Measurements from ENCODE around the gene NLGN2. TPM values are rescaled to one million over a fixed set of nuclear protein-coding genes. Genes with fewer than 3 reads are reported as not detected.

The NLGN2 gene
- total RNA-seq, 1 experiment from 2014 or later: 70.2 TPM

GRCh38 chr17:7416323-7416722 is 8.7 kb downstream of the NLGN2 start:
- H3K18ac ChIP-seq (ENCODE audit: insufficient read length, low read depth, low read length): no peak overlapping the region
- H4K91ac ChIP-seq (ENCODE audit: insufficient read length, low read depth, low read length): no peak overlapping the region
- H3K27ac Mint-ChIP-seq: peak overlapping the region in 2 of 3 experiments; percentile 11 to 17; a peak in 2 of 7 replicates
- no peak for DNase-seq
- H3K4me1 ChIP-seq (ENCODE audit: insufficient read depth, low read length): no peaks in the 10 kb centered on the region
- no peak overlapping the region for H2BK20ac ChIP-seq (ENCODE audit: low read depth, low read length, poor library complexity, severe bottlenecking)
- H4K8ac ChIP-seq (replicated peaks; ENCODE audit: insufficient read length, low read depth, low read length): no peak overlapping the region
- H4K5ac ChIP-seq (ENCODE audit: insufficient read length, low read depth, low read length): no peak overlapping the region
- H3K23me2 ChIP-seq (ENCODE audit: insufficient read length, low read depth, low read length, poor library complexity, severe bottlenecking): no peaks in the 10 kb centered on the region
- TF ChIP-seq CTCF (conservative IDR thresholded peaks at IDR 0.05): no peak
- H3K23ac ChIP-seq (ENCODE audit: insufficient read length, low read depth, low read length): no peak overlapping the region
- H3K27me3 ChIP-seq (ENCODE audit: insufficient read depth, low read length): no peaks in the 10 kb centered on the region
- peaks cover 8 to 42% (median 32%) of the 10 kb centered on the region in 3 experiments; a peak in 6 of 7 replicates for H3K36me3 Mint-ChIP-seq (ENCODE audit: insufficient read depth in 1 of 3, low read depth in 3 of 3)
- no peaks in the 10 kb centered on the region for H3K9me3 Mint-ChIP-seq
- H3K4me1 Mint-ChIP-seq: peaks cover 9 to 40% of the 10 kb centered on the region in 2 experiments
- H3K4me3 Mint-ChIP-seq: no peak overlapping the region; a peak in 1 of 5 replicates
- H3K79me2 ChIP-seq (ENCODE audit: insufficient read depth, low read length): no peaks in the 10 kb centered on the region
- H2BK5ac ChIP-seq (ENCODE audit: insufficient read length, low read length): no peak overlapping the region
- no CpG with 5 or more reads among the region's 6 CpGs for WGBS (ENCODE audit: extremely low coverage, insufficient read length, low lambda C conversion rate)
- H3K79me1 ChIP-seq (ENCODE audit: insufficient read depth, low read depth, low read length, poor library complexity, severe bottlenecking): no peaks in the 10 kb centered on the region
- no peak overlapping the region for H3K27ac ChIP-seq (ENCODE audit: insufficient read length, low read depth, low read length)
- H2AFZ ChIP-seq (ENCODE audit: low read length): no peak overlapping the region
- H2AK5ac ChIP-seq (ENCODE audit: insufficient read length, low read length): no peak overlapping the region
- H3K4me2 ChIP-seq (ENCODE audit: insufficient read depth, insufficient read length, low read length): no peak overlapping the region
- no peak overlapping the region for H3K9ac ChIP-seq (ENCODE audit: extremely low read depth, insufficient read length, low read length)
- H3T11ph ChIP-seq (ENCODE audit: low read length): no peak overlapping the region
- H4K20me1 ChIP-seq (ENCODE audit: control insufficient read depth, insufficient read depth, insufficient read length): no peaks in the 10 kb centered on the region
- no peak overlapping the region for H3K14ac ChIP-seq (ENCODE audit: insufficient read depth, low read length)
- no peak overlapping the region for H2BK15ac ChIP-seq (ENCODE audit: low read depth, low read length)
- H3K4ac ChIP-seq (ENCODE audit: low read depth, low read length): no peak overlapping the region
- H3K9me3 ChIP-seq (ENCODE audit: control insufficient read depth, low read depth, low read length): no peaks in the 10 kb centered on the region
- no peak overlapping the region for H2BK12ac ChIP-seq (ENCODE audit: insufficient read length, low read depth, low read length)
- H3K56ac ChIP-seq (ENCODE audit: insufficient read length, low read depth, low read length): no peak overlapping the region
- H3K27me3 Mint-ChIP-seq (ENCODE audit: low read depth): no peaks in the 10 kb centered on the region
- H2BK120ac ChIP-seq (ENCODE audit: low read depth, low read length, poor library complexity, severe bottlenecking): no peak overlapping the region
